Breast epithelium (tissue), 3 donors: ENCODE measurements around the gene CCDC188.

Experiments
- POLR2A ChIP-seq: fragments of 450-650 bp; IDR thresholded peaks from one replicate; pipeline ENCODE4 v1.6.1; 2016; ENCODE audit warnings: antibody characterized with exemption, mild to moderate bottlenecking, moderate library complexity
- TF ChIP-seq, protein P1 (sequence below), 3 donors: fragments of 450-650 bp; IDR thresholded peaks; one replicate each; pipeline ENCODE4 v1.5.1; 2016 to 2017; ENCODE audit warnings: antibody characterized with exemption in 3 of 3, mild to moderate bottlenecking in 3 of 3, moderate library complexity in 3 of 3

DNA sequence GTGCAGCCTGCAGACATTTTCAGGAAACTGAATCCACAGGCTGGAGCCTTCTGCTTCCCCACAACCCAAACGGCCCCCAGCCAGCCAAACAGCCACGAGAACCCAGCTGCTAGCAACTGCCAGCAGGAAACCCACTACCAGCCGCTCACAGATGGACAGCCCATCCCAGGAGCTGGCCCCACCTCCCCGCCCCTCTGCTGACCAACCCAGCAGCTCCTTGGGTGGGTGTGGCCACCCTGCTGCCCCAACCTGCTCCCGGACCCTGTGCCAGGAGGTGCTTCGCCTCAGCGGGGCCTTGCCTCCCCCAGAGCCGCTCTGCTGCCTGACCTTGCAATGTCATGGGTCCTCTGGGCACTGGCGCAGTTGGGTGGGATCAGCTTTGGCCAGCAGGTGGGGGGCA lies 8.2 kb upstream of the CCDC188 start:
- TF ChIP-seq, protein P1, sequence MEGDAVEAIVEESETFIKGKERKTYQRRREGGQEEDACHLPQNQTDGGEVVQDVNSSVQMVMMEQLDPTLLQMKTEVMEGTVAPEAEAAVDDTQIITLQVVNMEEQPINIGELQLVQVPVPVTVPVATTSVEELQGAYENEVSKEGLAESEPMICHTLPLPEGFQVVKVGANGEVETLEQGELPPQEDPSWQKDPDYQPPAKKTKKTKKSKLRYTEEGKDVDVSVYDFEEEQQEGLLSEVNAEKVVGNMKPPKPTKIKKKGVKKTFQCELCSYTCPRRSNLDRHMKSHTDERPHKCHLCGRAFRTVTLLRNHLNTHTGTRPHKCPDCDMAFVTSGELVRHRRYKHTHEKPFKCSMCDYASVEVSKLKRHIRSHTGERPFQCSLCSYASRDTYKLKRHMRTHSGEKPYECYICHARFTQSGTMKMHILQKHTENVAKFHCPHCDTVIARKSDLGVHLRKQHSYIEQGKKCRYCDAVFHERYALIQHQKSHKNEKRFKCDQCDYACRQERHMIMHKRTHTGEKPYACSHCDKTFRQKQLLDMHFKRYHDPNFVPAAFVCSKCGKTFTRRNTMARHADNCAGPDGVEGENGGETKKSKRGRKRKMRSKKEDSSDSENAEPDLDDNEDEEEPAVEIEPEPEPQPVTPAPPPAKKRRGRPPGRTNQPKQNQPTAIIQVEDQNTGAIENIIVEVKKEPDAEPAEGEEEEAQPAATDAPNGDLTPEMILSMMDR (IDR thresholded peaks at IDR 0.05) = no peak
- TF ChIP-seq POLR2A = no peak
